GM21526 (cell line): ENCODE data around the gene MYO1G.
"Not testable (repeated sequence)": the region's sequence is repeated elsewhere in the genome, so short reads cannot be mapped to it uniquely, and the experiment has no call there.

Experiments used
- ATAC-seq: cut with Tn5 transposase; IDR thresholded peaks from one replicate; pipeline ENCODE4 v1.9.1; 2021; ENCODE audit warnings: moderate library complexity; ENCODE audit not compliant: unreplicated experiment, low FRiP score

MYO1G gene

GRCh38 chr7:44999245-45000092 is 20.7 kb upstream of the MYO1G start:
- ATAC-seq: peak; percentile 64

- ATAC-seq: no peak
Observed at GRCh38 chr7:44998153-44998871, 19.5 kb upstream of the MYO1G start.

GRCh38 chr7:44995555-44996493 is 17.0 kb upstream of the MYO1G start:
- ATAC-seq: no peak

GRCh38 chr7:44994877-44995554 is 16.2 kb upstream of the MYO1G start:
- ATAC-seq: no peak

GRCh38 chr7:44992004-44992795 is 13.4 kb upstream of the MYO1G start:
- ATAC-seq: not testable (repeated sequence)

- no peak for ATAC-seq
Observed at GRCh38 chr7:44990109-44991023, 11.6 kb upstream of the MYO1G start.

GRCh38 chr7:44989132-44989531 is 10.3 kb upstream of the MYO1G start:
- ATAC-seq: no peak

- ATAC-seq: no peak
Observed at GRCh38 chr7:44988701-44989100, 9.9 kb upstream of the MYO1G start.

GRCh38 chr7:44987996-44988395 is 9.2 kb upstream of the MYO1G start:
- no peak for ATAC-seq

GRCh38 chr7:44987457-44987856 is 8.6 kb upstream of the MYO1G start:
- no peak for ATAC-seq

- peak; percentile 87 for ATAC-seq
Observed at GRCh38 chr7:44986218-44987053, 7.6 kb upstream of the MYO1G start.

- ATAC-seq: no peak
Observed at GRCh38 chr7:44985900-44986217, 7.0 kb upstream of the MYO1G start.

GRCh38 chr7:44985033-44985695 is 6.3 kb upstream of the MYO1G start:
- ATAC-seq: no peak

GRCh38 chr7:44984478-44984758 is 5.6 kb upstream of the MYO1G start:
- ATAC-seq: no peak

GRCh38 chr7:44983742-44984477 is 5.1 kb upstream of the MYO1G start:
- no peak for ATAC-seq

GRCh38 chr7:44982970-44983369 is 4.2 kb upstream of the MYO1G start:
- no peak for ATAC-seq

GRCh38 chr7:44982535-44982923 is 3.7 kb upstream of the MYO1G start:
- no peak for ATAC-seq
